GM21367 (cell line): ENCODE results near the gene ROCK1.

Experiments used
- ATAC-seq: cut with Tn5 transposase; IDR thresholded peaks from one replicate; pipeline ENCODE4 v1.9.1; 2021; ENCODE audit not compliant: unreplicated experiment

ROCK1 gene

DNA sequence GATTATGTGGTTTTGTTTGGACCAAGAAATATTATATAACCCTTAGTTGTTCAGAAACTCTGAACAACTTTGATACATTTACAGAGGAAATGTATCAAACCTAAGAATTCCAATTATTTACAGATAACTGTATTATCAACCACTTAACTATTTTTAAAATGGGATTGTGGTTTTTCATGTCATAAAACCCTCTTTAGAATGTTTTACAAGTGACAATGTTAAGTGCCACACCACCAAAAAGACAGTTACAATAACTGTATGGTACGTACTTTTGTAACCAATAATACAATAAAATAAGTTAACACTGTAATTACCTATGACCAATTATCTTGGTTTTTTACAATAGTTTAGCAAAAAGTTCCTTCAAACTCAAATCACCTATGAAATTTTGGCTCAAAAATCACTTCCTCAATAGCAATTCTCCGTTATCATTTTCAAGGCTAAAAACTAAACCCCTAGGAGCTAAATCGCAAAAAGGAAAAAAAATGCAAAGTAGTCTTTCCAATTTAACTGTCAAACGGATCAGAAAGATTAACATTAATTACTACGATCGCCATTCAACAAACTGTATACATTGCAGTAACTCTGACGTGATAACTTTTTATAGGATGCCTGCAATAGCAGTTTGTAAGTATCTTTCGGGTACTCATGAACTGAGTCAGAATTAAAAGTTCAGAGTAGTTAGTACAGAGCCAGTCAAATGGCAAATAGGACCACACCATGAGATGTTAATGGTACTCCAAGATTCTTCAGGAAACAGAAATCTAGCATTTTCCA lies 1.5 kb downstream of the ROCK1 start:
- ATAC-seq = no peak

- no peak for ATAC-seq
Measured at GRCh38 chr18:21105936-21106335, 5.7 kb downstream of the ROCK1 start.

DNA sequence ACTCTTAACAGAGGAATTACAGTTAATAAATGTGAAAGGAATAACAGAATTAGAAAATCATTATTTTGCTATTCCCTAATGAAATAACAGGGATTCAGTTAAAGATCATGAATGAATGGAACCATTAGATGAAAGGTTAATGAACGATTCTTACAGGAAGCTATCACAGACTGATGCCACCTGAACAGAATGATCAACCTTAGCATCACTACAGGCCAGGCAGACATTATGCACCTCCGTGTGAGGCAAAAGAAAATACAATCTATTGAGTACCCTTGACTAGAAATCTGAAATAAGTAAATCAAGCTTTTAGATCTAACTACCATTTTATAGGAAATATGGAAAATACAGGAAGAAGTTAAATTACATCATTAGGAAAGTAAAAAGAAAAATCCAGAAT lies 10.4 kb downstream of the ROCK1 start:
- no peak for ATAC-seq

DNA sequence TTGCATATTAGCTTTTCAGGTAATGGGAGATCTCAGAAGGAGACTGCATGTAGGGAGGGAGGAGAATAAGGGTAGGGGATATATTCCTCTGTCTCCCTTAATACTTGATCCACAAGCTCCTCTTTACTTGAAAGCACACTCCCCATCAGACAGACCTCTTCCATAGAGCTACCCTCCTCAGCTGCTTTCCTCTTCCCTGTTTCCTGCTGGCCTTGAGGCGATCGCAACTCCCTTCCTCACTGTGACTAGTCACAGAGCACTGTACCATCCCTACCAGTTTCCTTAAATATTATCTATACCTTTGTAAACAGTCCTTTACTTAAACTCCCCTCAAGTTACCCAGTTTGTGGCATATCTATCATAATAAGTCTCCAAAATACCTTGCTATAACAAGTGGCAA lies 10.9 kb downstream of the ROCK1 start:
- ATAC-seq = no peak

- no peak for ATAC-seq
Measured at GRCh38 chr18:21100146-21100545, 11.5 kb downstream of the ROCK1 start.

DNA sequence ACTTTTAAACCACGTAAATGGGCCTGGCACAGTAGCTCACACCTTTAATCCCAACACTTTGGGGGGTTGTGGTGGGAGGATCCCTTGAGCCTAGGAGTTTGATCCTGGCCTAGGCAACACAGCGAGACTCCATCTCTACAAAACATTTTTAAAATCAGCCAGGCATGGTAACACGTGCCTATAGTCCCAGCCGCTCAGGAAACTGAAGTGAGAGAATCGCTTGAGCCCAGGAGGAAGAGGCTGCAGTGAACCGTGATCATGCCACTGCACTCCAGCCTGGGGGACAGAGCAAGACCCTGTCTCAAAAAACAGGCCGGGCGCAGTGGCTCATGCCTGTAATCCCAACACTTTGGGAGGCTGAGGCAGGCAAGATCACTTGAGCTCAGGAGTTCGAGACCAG lies 12.2 kb downstream of the ROCK1 start:
- peak; percentile 82 for ATAC-seq

DNA sequence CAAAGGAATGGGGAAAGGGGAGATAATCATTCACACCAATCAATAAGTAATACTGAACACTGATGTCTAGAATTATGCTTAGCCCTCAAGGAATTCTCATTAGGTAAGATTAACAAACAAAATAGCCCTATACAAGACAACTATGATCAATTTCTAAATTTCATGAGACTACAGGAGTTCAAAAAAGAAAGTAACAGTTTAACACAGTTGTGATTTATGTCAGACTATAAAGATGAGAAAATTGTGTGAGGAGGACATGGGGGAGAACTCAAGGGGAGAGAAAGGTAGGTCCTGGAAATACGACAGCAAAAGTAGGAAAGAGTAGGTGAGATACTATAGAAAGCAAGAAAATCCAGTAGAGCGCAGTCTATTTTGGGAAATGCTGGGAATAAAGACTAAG lies 14.9 kb downstream of the ROCK1 start:
- ATAC-seq = no peak

DNA sequence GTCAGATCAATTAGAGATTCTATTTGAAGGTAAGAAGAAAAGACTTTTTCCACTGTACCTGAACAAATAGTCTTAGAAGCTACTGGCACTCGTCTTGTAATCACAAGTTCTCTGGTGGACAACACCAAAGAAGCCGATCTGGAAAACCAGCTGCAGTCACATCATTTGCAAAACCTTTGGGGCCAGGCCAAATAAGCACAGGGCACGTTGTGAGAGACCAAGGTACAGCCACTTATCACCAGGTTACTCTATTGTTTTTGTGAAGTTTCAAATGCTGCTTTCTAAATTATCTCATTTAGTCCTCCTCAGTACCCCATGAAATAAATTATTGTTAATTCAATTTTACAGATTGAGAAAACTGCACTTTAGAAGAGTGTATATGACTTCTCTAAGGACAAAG lies 18.5 kb downstream of the ROCK1 start:
- ATAC-seq = no peak

- no peak for ATAC-seq
Measured at GRCh38 chr18:21090680-21091079, 20.9 kb downstream of the ROCK1 start.

- no peak for ATAC-seq
Measured at GRCh38 chr18:21085579-21086166, 25.9 kb downstream of the ROCK1 start.

DNA sequence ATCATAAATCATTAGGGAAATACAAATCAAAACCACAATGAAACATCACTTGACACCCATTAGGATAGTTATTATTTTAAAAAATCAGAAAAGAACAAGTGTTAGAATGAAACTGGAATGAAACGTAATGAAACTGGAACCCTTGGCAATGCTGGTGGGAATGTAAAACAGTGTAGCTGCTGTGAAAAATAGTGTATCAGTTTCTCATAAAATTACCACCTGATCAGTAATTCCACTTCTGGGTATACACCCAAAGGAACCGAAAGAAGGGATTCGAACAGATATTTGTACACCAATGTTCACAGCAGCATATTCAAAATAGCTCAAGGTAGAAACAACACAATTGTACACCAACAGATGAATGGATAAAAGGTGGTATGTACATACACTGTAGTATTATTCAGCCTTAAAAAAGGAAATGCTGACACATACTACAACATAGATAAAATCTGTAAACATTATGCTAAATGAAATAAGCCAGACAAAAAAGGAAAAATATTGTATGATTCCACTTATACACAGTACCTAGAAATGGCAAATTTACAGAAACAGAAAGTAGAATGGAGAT lies 27.0 kb downstream of the ROCK1 start:
- ATAC-seq = no peak

- no peak for ATAC-seq
Measured at GRCh38 chr18:21083017-21083416, 28.6 kb downstream of the ROCK1 start.

DNA sequence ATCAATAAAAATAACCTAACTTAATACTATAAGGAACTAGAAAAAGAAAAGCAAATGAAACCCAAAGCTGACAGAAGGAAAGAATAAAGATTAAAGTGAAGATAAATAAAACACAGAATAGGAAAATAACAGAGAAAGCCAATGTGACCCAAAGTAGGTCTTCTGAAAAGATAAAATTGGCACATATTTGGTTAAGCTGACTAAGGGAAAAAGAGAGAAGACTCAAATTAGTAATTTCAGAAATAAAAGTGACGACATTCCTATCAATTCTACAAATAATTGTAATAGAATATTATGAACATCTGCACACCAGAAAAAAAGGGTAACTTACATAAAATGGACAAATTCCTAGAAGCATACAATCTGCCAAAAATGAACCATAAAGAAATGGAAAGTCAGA lies 30.2 kb downstream of the ROCK1 start:
- no peak for ATAC-seq

GRCh38 chr18:21080576-21080975 lies 31.0 kb downstream of the ROCK1 start:
- ATAC-seq = no peak

GRCh38 chr18:21074336-21075323 lies 37.0 kb downstream of the ROCK1 start:
- ATAC-seq = no peak

- no peak for ATAC-seq
Measured at GRCh38 chr18:21073180-21073579, 38.4 kb downstream of the ROCK1 start.

DNA sequence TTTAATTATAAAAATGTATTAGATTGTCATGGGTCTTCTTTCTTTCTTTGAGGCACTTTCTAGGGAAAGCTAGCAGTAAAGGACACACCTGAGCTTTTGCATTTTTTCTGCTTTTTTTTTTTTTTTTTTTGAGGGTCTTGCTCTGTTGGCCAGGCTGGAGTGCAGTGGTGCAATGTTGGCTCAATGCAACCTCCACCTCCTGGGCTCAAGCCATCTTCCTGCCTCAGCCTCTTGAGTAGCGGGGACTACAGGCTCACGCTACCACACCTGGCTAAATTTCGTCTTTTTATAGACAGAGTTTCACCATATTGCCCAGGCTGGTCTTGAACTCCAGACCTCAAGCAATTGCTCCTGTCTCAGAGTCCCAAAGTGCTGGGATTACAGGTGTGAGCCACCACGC lies 40.5 kb downstream of the ROCK1 start:
- no peak for ATAC-seq

DNA sequence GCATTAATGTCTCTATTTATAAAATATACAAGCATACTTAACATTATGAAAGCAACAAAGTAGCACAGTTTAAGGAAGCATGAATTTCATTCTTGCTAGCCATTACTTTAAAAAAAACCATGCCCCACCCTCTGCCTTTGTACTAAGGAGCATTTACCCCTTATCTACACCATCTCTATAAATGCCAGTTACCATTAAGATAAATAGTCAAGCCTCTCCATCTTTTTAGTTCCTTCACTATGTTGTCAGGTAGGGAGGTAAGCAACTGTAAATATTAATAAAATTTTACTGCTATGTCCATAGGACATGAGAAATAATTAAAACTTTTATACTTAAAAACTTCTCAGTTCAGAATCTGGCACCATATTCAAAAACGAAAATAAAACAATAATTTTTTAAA lies 42.1 kb downstream of the ROCK1 start:
- no peak for ATAC-seq

DNA sequence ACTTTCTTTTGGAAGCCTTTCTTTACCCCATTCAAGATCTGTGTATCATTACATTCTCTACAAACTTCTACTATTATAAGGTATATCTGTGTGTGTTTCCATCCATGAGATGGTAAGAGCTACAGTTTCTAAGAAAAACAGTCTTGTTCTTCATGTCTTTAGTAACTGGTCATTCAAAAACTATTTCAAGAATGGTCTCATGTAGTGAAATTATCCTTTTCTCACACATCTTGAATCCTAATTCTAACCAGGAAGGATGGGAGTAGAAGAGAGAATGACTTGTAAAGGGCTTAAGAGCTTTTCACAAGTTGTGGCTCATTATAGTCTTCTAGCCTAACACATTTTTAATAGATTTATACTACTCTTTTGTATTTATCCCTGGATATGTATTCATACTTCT lies 47.3 kb downstream of the ROCK1 start:
- ATAC-seq = no peak

DNA sequence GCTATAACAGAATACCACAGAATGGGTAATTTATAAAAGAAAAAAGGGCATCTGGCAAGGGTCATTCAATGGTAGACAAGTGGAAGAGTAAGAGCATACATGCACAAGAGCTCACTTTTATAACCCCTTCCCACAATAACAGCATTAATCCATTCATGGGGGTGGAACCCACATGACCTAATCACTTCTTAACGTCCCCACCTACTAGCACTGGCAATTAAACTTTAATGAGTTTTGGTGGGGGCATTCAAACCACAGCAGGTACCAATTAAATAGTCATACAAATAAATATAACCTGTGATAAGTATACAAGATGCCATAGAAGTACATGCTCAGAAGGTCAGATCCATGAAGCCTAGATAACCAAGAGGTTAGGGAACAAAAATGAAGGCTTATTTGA lies 48.6 kb downstream of the ROCK1 start:
- ATAC-seq = no peak

DNA sequence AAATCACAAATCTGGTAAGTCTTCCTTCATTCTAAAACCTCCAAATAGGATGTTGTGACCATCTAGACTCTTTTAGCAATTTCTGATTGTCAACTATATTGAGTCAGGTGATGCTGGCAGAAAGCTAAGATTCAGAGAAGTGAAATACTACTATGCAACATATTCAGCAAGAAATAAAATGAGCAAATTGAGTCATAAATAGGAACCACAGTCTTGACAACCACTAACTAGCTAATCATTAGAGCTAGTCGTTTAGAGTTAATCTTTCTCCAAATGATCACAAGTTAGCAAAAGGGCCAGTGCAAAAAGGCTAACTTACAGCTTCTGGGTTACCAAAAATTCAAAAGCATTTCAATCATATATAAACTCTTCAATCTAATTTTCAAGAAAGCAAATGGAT lies 54.5 kb downstream of the ROCK1 start:
- ATAC-seq = no peak
